Bronchial epithelial cell (primary cell): ENCODE results near the gene NODAL. TPM values are rescaled to one million over a fixed set of nuclear protein-coding genes. Genes with fewer than 3 reads are reported as not detected.

ENCODE experiments used
- DNase-seq: peaks from one replicate; pipeline ENCODE4 v3.0.0-alpha.2; 2010; ENCODE audit warnings: low read depth
- FAIRE-seq: peaks from 2 replicates; lab custom pipeline; 2011; peaks lifted over from hg19 to GRCh38; lab: Jason Lieb, UNC
- H3K27me3 ChIP-seq: 2 replicates; pipeline ENCODE4 v1.5.1; 2011; ENCODE audit warnings: low read length; ENCODE audit not compliant: control insufficient read depth, insufficient read depth
- H3K36me3 ChIP-seq: 2 replicates; pipeline ENCODE4 v1.5.1; 2011; ENCODE audit warnings: low read length; ENCODE audit not compliant: control insufficient read depth, insufficient read depth
- H3K4me3 ChIP-seq: 2 replicates; pipeline ENCODE4 v1.5.1; 2011; ENCODE audit warnings: mild to moderate bottlenecking, low read depth, low read length, control low read depth
- total RNA-seq: library from RNA; depleted of rRNA; stranded (reverse); fragments of >200 nt; gene quantifications from 2 replicates; pipeline ENCODE4 v1.2.1, GENCODE V29; 2014
- TF ChIP-seq, protein P1 (sequence below): IDR thresholded peaks from 2 replicates; pipeline ENCODE4 v1.5.1; 2011; ENCODE audit warnings: mild to moderate bottlenecking, moderate library complexity, low read length, control low read depth, inconsistent platforms; ENCODE audit not compliant: insufficient read depth, severe bottlenecking

NODAL gene
- total RNA-seq, 1 donor from 2014 or later = under 0.01 TPM

DNA sequence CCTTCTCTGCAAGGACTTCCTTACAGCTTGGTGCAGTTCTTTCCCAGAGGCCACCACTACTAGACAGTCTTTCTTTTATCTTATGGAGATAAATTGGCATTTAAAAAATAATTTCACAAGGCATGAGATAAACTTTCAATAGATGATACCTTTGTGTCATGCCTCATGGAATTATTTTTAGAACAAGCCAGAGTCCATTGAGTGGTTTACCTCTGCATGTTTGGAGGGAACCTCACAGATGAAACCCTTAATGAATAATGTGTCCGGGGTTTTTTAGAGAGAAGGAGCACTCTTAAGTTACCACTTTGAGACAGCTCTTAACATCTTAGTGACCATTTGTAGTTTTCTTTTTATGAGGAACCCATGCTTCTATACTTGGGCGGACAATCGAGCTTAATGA lies 17.2 kb downstream of the NODAL start:
- Histone ChIP-seq H3K27me3 (no peaks in the 10 kb centered on the region), H3K36me3 (peaks cover 20% of the 10 kb centered on the region), H3K4me3 (no peak overlapping the region)
- no peak for FAIRE-seq
- DNase-seq = no peak
- TF ChIP-seq, protein P1, sequence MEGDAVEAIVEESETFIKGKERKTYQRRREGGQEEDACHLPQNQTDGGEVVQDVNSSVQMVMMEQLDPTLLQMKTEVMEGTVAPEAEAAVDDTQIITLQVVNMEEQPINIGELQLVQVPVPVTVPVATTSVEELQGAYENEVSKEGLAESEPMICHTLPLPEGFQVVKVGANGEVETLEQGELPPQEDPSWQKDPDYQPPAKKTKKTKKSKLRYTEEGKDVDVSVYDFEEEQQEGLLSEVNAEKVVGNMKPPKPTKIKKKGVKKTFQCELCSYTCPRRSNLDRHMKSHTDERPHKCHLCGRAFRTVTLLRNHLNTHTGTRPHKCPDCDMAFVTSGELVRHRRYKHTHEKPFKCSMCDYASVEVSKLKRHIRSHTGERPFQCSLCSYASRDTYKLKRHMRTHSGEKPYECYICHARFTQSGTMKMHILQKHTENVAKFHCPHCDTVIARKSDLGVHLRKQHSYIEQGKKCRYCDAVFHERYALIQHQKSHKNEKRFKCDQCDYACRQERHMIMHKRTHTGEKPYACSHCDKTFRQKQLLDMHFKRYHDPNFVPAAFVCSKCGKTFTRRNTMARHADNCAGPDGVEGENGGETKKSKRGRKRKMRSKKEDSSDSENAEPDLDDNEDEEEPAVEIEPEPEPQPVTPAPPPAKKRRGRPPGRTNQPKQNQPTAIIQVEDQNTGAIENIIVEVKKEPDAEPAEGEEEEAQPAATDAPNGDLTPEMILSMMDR = no peak

GRCh38 chr10:70418713-70419112 lies 22.8 kb downstream of the NODAL start:
- H3K27me3 ChIP-seq = no peaks in the 10 kb centered on the region
- TF ChIP-seq, protein P1 = no peak
- H3K4me3 ChIP-seq = no peak overlapping the region
- FAIRE-seq (no peak), DNase-seq (no peak)
- H3K36me3 ChIP-seq = peaks cover 12% of the 10 kb centered on the region

- FAIRE-seq = no peak
- Histone ChIP-seq H3K27me3 (no peaks in the 10 kb centered on the region), H3K4me3 (no peak overlapping the region), H3K36me3 (peaks cover 12% of the 10 kb centered on the region)
- peak; percentile 61 for DNase-seq
- TF ChIP-seq, protein P1 = no peak
Measured at GRCh38 chr10:70418229-70418628, 23.3 kb downstream of the NODAL start.

GRCh38 chr10:70417568-70417967 lies 23.9 kb downstream of the NODAL start:
- DNase-seq (peak; percentile 24), FAIRE-seq (no peak)
- TF ChIP-seq, protein P1 = no peak
- Histone ChIP-seq H3K27me3 (no peaks in the 10 kb centered on the region), H3K4me3 (no peak overlapping the region), H3K36me3 (peaks cover 12% of the 10 kb centered on the region)

DNA sequence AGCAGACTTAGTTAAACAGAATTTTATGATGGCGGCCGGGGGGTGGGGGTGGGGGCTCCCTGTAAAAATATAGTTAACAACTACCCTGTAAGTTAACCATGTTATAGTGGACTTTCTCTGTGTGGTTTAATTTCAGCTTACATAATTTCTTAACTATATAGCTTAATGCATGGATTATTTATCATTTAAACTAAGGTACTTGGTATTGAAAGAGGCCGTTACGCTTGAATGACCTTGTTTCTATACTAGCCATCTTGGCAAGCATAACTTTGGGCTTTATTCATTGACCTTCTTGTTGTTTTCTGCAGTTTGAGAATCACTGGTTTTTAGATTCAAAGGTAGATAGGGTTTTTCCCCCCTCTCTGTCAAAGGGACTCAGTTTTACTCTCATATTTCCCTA lies 29.1 kb downstream of the NODAL start:
- Histone ChIP-seq H3K4me3 (no peak overlapping the region), H3K27me3 (no peaks in the 10 kb centered on the region), H3K36me3 (no peaks in the 10 kb centered on the region)
- FAIRE-seq (no peak), DNase-seq (no peak)
- TF ChIP-seq, protein P1 = no peak

GRCh38 chr10:70410608-70411007 lies 30.9 kb downstream of the NODAL start:
- no peak for DNase-seq
- FAIRE-seq = no peak
- H3K27me3 ChIP-seq = no peaks in the 10 kb centered on the region
- TF ChIP-seq, protein P1 = no peak
- H3K36me3 ChIP-seq = no peaks in the 10 kb centered on the region
- H3K4me3 ChIP-seq = no peak overlapping the region
